Measurements from ENCODE around the gene WNT10A. TPM values are rescaled to one million over a fixed set of nuclear protein-coding genes. Genes with fewer than 3 reads are reported as not detected.

WNT10A gene
- total RNA-seq, 2 experiments from 2014 or later = 4.8 to 6.6 TPM

- H3K27ac ChIP-seq (ENCODE audit: low read depth in 1 of 2, low read length in 2 of 2) = no peak overlapping the region
- Mint-ChIP-seq H3K36me3 (ENCODE audit: low read depth) (no peaks in the 10 kb centered on the region), H3K27me3 (peaks cover 82% of the 10 kb centered on the region), H3K4me3 (no peak overlapping the region), H3K9me3 (no peaks in the 10 kb centered on the region), H3K27ac (no peak overlapping the region), H3K4me1 (ENCODE audit: low read depth) (peaks cover 15% of the 10 kb centered on the region)
- intact Hi-C loops (cut with DNase I, micrococcal nuclease) = loop anchor here in 1 of 2 experiments (5.0 kb wide), 1 partner anchor 122 kb away; no protein-coding TSS in a partner anchor
- peaks cover 0 to 15% of the 10 kb centered on the region in 2 experiments for H3K9me3 ChIP-seq (ENCODE audit: control insufficient read depth in 1 of 2, insufficient read depth in 1 of 2, low read length in 2 of 2)
- H3K4me3 ChIP-seq (ENCODE audit: low read length) = no peak overlapping the region
- H3K4me1 ChIP-seq (ENCODE audit: insufficient read depth, low read length) = peaks cover 23% of the 10 kb centered on the region
- ATAC-seq (ENCODE audit: poor library complexity) (no peak), DNase-seq (peak in 1 of 14 experiments; percentile 11)
- TF ChIP-seq CTCF (IDR thresholded peaks at IDR 0.05) = no peak
- ChIA-PET POLR2A (no interaction called here), CTCF (interaction anchor here (1.1 to 1.3 kb wide), 2 partner anchors 21 to 43 kb away, joined by 3 to 4 read pairs; no protein-coding TSS in a partner anchor)
- peaks cover 56 to 76% of the 10 kb centered on the region in 2 experiments for H3K27me3 ChIP-seq (ENCODE audit: control insufficient read depth in 1 of 2, insufficient read depth in 2 of 2, low read length in 2 of 2)
- no peaks in the 10 kb centered on the region for H3K36me3 ChIP-seq (ENCODE audit: insufficient read depth, low read length)
Observed at GRCh38 chr2:218855305-218856166, 25.1 kb upstream of the WNT10A start.

- ATAC-seq (ENCODE audit: poor library complexity) (no peak), DNase-seq (peak in 1 of 14 experiments; percentile 12)
- peaks cover 0 to 20% of the 10 kb centered on the region in 2 experiments for H3K9me3 ChIP-seq (ENCODE audit: control insufficient read depth in 1 of 2, insufficient read depth in 1 of 2, low read length in 2 of 2)
- peaks cover 60 to 75% of the 10 kb centered on the region in 2 experiments for H3K27me3 ChIP-seq (ENCODE audit: control insufficient read depth in 1 of 2, insufficient read depth in 2 of 2, low read length in 2 of 2)
- H3K27ac Mint-ChIP-seq = no peak overlapping the region
- peaks cover 83% of the 10 kb centered on the region for H3K27me3 Mint-ChIP-seq
- intact Hi-C loops (cut with DNase I, micrococcal nuclease) = loop anchor here in 1 of 2 experiments (5.0 kb wide), 1 partner anchor 121 kb away; no protein-coding TSS in a partner anchor
- H3K4me3 ChIP-seq (ENCODE audit: low read length) = no peak overlapping the region
- peaks cover 23% of the 10 kb centered on the region for H3K4me1 Mint-ChIP-seq (ENCODE audit: low read depth)
- H3K36me3 ChIP-seq (ENCODE audit: insufficient read depth, low read length) = no peaks in the 10 kb centered on the region
- no peak for TF ChIP-seq CTCF (IDR thresholded peaks at IDR 0.05)
- CTCF ChIA-PET = no interaction called here
- peaks cover 31% of the 10 kb centered on the region for H3K4me1 ChIP-seq (ENCODE audit: insufficient read depth, low read length)
- H3K36me3 Mint-ChIP-seq (ENCODE audit: low read depth) = no peaks in the 10 kb centered on the region
- POLR2A ChIA-PET = no interaction called here
- peak overlapping the region; percentile 27 for H3K4me3 Mint-ChIP-seq
- no peak overlapping the region for H3K27ac ChIP-seq (ENCODE audit: low read depth in 1 of 2, low read length in 2 of 2)
- no peaks in the 10 kb centered on the region for H3K9me3 Mint-ChIP-seq
Observed at GRCh38 chr2:218856167-218856895, 24.3 kb upstream of the WNT10A start.

GRCh38 chr2:218856896-218857243, 23.8 kb upstream of the WNT10A start:
- H3K27ac Mint-ChIP-seq = no peak overlapping the region
- intact Hi-C loops (cut with DNase I, micrococcal nuclease) = loop anchor here in 1 of 2 experiments (5.0 kb wide), 1 partner anchor 120 kb away; no protein-coding TSS in a partner anchor
- Histone ChIP-seq H3K9me3 (ENCODE audit: control insufficient read depth in 1 of 2, insufficient read depth in 1 of 2, low read length in 2 of 2) (peaks cover 0 to 20% of the 10 kb centered on the region in 2 experiments), H3K36me3 (ENCODE audit: insufficient read depth, low read length) (no peaks in the 10 kb centered on the region), H3K27me3 (ENCODE audit: control insufficient read depth in 1 of 2, insufficient read depth in 2 of 2, low read length in 2 of 2) (peaks cover 61 to 79% of the 10 kb centered on the region in 2 experiments), H3K4me3 (ENCODE audit: low read length) (no peak overlapping the region), H3K4me1 (ENCODE audit: insufficient read depth, low read length) (peaks cover 32% of the 10 kb centered on the region), H3K27ac (ENCODE audit: low read depth in 1 of 2, low read length in 2 of 2) (no peak overlapping the region)
- H3K36me3 Mint-ChIP-seq (ENCODE audit: low read depth) = no peaks in the 10 kb centered on the region
- ChIA-PET POLR2A (no interaction called here), CTCF (interaction anchor here (1.9 kb wide), 1 partner anchor 41 kb away, joined by 5 read pairs; no protein-coding TSS in a partner anchor)
- H3K9me3 Mint-ChIP-seq = no peaks in the 10 kb centered on the region
- no peak for TF ChIP-seq CTCF (IDR thresholded peaks at IDR 0.05)
- peaks cover 88% of the 10 kb centered on the region for H3K27me3 Mint-ChIP-seq
- ATAC-seq (ENCODE audit: poor library complexity) = no peak
- H3K4me3 Mint-ChIP-seq = no peak overlapping the region
- peaks cover 29% of the 10 kb centered on the region for H3K4me1 Mint-ChIP-seq (ENCODE audit: low read depth)
- no peak for DNase-seq
